ENCODE data around the gene ADAMTS16.

GRCh38 chr5:5104550-5104949 lies 35.6 kb upstream of the ADAMTS16 start:
- TF ChIP-seq LEF1 (IDR thresholded peaks at IDR 0.05; ENCODE audit: borderline replicate concordance), result no peak
- TF ChIP-seq ELF4 (IDR thresholded peaks at IDR 0.05), result no peak
- no peak for TF ChIP-seq NFRKB (IDR thresholded peaks at IDR 0.05)
- TF ChIP-seq FOXK2 (IDR thresholded peaks at IDR 0.05), result no peak
- TF ChIP-seq TARDBP (IDR thresholded peaks at IDR 0.05), result no peak
- no peak for TF ChIP-seq PKNOX1 (IDR thresholded peaks at IDR 0.05)
- TF ChIP-seq FOXM1 (IDR thresholded peaks at IDR 0.05; ENCODE audit: borderline replicate concordance), result no peak
